ENCODE data around the gene ADAMTS2. TPM values are rescaled to one million over a fixed set of nuclear protein-coding genes. Genes with fewer than 3 reads are reported as not detected.

The ADAMTS2 gene
- total and polyA plus RNA-seq, 2 of the 8 experiments (the other 6 are each of a cell fraction or from before 2014, with no cell fraction given): 6.6 to 7.3 TPM

- no peak overlapping the region for H2BK120ac ChIP-seq (replicated peaks; ENCODE audit: low read depth, low read length)
- no peaks in the 10 kb centered on the region for H3K23me2 ChIP-seq (ENCODE audit: low read depth, low read length)
- no peak overlapping the region; the same call in 1 of the 2 replicates for H2BK20ac ChIP-seq (ENCODE audit: low read length)
- H3K4me1 ChIP-seq (replicated peaks in 1 of 4; ENCODE audit: control insufficient read depth in 3 of 4, insufficient read depth in 4 of 4, low read length in 3 of 4): peaks cover 0 to 2% (median 0%) of the 10 kb centered on the region in 4 experiments; a peak in 1 of 7 replicates
- no peak overlapping the region for H3K4me3 ChIP-seq (ENCODE audit: extremely low read depth in 1 of 4, insufficient read depth in 2 of 4, low read depth in 3 of 4, low read length in 4 of 4)
- no peak overlapping the region for H3K23ac ChIP-seq (ENCODE audit: insufficient read length)
- H3K4me2 ChIP-seq (ENCODE audit: insufficient read depth in 1 of 2, low read depth in 2 of 2, low read length in 2 of 2): no peak overlapping the region
- H3K27ac ChIP-seq (ENCODE audit: low read depth, low read length): no peak overlapping the region
- no peak overlapping the region for H4K8ac ChIP-seq (ENCODE audit: extremely low read depth, insufficient read depth, low read length)
- no peak overlapping the region for H2BK12ac ChIP-seq (ENCODE audit: low read depth, low read length)
- FAIRE-seq (no peak), DNase-seq (ENCODE audit: low read depth in 1 of 2, low spot score in 2 of 2) (no peak)
- H3K79me2 ChIP-seq (ENCODE audit: control insufficient read depth in 1 of 2, insufficient read depth in 2 of 2, low read length in 2 of 2): no peaks in the 10 kb centered on the region
- H2BK5ac ChIP-seq (ENCODE audit: low read depth, low read length): no peak overlapping the region
- no peak overlapping the region for H3K14ac ChIP-seq (ENCODE audit: insufficient read length)
- H4K91ac ChIP-seq (replicated peaks; ENCODE audit: insufficient read length, low read length): no peak overlapping the region
- no peak overlapping the region for H2AK5ac ChIP-seq (ENCODE audit: low read depth, low read length)
- H3K9me3 ChIP-seq (ENCODE audit: insufficient read depth in 2 of 2, low read depth in 1 of 2, low read length in 1 of 2): no peaks in the 10 kb centered on the region
- ChIA-PET CTCF (ENCODE audit: partially characterized antibody) (interaction anchor here (0.9 to 1.3 kb wide), 2 partner anchors 9 to 10 kb away, joined by 3 read pairs; no protein-coding TSS in a partner anchor), POLR2A (ENCODE audit: partially characterized antibody) (no interaction called here)
- no peaks in the 10 kb centered on the region for H3K36me3 ChIP-seq (ENCODE audit: control insufficient read depth in 2 of 4, insufficient read depth in 4 of 4, low read length in 3 of 4)
- no peak overlapping the region for H3K18ac ChIP-seq (ENCODE audit: extremely low read depth, low read length)
- H2BK15ac ChIP-seq (ENCODE audit: low read length): no peak overlapping the region
- H4K20me1 ChIP-seq (replicated peaks in 1 of 2; ENCODE audit: control insufficient read depth in 1 of 2, insufficient read depth in 2 of 2, low read length in 2 of 2): peaks cover 0 to 3% of the 10 kb centered on the region in 2 experiments
- no peak overlapping the region for H2AFZ ChIP-seq (ENCODE audit: low read length)
- H3K79me1 ChIP-seq (ENCODE audit: low read depth, low read length): no peaks in the 10 kb centered on the region
- H3K27me3 ChIP-seq (replicated peaks in 1 of 4; ENCODE audit: control insufficient read depth in 3 of 4, extremely low read depth in 1 of 4, insufficient read depth in 3 of 4, low read length in 3 of 4): no peaks in the 10 kb centered on the region
- H4K5ac ChIP-seq (ENCODE audit: insufficient read length, low read depth, low read length): no peak overlapping the region
- no peak overlapping the region for H3K56ac ChIP-seq (replicated peaks; ENCODE audit: insufficient read length, low read depth, low read length)
- WGBS, 2 experiments (ENCODE audit: extremely low coverage in 1 of 2, insufficient coverage in 1 of 2, insufficient read length in 1 of 2, insufficient replicate concordance in 2 of 2, low coverage in 1 of 2, low lambda C conversion rate in 2 of 2, missing lambda C conversion rate in 1 of 2): 90% methylated on average over 12 of the region's 12 CpGs; no CpG with 5 or more reads in 1 of the 2 experiments
- H3K9ac ChIP-seq (replicated peaks in 1 of 4; ENCODE audit: extremely low read depth in 1 of 4, low read depth in 3 of 4, low read length in 3 of 4): no peak overlapping the region
- H3K4ac ChIP-seq (replicated peaks; ENCODE audit: insufficient read length, low read depth, low read length): no peak overlapping the region
- no peak for TF ChIP-seq NRF1 (IDR thresholded peaks at IDR 0.05; ENCODE audit: low read depth, low read length)
- no peak for TF ChIP-seq CREB1 (IDR thresholded peaks at IDR 0.05)
- TF ChIP-seq PHF8 (conservative IDR thresholded peaks at IDR 0.05; ENCODE audit: low read depth, low read length): no peak
Measured at GRCh38 chr5:179211631-179212030, 133.6 kb downstream of the ADAMTS2 start.
